ENCODE measurements around the gene RPS28. TPM values are rescaled to one million over a fixed set of nuclear protein-coding genes. Genes with fewer than 3 reads are reported as not detected.
"Not testable (repeated sequence)": the region's sequence is repeated elsewhere in the genome, so short reads cannot be mapped to it uniquely, and the experiment has no call there.

The RPS28 gene
- total RNA-seq, 1 donor from 2014 or later = 383 TPM

- DNase-seq = no peak
Measured at GRCh38 chr19:8320564-8321066, 681 bp upstream of the RPS28 start.

- DNase-seq = no peak
Measured at GRCh38 chr19:8321986-8322637, 816 bp downstream of the RPS28 start.

DNA sequence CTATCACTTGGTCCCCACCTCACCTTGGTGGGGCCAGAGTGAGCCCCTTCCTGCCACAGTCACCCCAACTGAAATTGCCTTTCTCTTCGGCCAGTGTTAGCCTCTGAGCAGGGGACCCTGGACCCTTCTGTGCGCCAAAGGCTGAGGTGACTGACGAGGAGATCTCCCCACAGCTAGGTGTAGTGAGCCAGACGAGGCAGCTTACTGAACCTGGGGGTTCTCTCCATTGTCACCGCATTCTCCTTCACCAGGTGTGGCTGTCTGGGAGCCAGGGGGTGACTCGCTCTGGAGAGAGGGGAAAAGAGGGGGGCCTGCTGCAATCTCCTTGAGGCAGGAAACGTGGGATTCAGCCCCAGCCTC is 1.3 kb downstream of the RPS28 start:
- no peak for DNase-seq

DNA sequence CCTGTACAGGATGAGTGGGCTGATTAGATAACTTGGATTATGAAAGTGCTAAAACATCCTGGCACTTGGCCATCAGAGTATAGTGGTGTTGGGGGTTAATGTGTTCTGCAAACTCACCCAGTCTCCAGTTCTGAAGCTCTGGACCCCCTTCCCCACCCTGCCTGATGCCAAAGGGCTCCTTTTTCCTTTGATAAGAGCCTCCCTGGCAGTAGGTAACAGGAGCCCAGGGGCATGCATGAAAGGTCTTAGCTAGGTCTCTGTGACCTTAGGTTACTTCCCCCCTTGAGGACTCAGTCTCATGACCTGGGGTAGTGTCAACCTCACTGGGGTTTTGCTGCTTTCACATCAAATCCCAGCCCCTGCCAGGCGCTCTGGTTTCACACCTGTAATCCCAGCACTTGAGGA is 2.5 kb downstream of the RPS28 start:
- DNase-seq = no peak

DNA sequence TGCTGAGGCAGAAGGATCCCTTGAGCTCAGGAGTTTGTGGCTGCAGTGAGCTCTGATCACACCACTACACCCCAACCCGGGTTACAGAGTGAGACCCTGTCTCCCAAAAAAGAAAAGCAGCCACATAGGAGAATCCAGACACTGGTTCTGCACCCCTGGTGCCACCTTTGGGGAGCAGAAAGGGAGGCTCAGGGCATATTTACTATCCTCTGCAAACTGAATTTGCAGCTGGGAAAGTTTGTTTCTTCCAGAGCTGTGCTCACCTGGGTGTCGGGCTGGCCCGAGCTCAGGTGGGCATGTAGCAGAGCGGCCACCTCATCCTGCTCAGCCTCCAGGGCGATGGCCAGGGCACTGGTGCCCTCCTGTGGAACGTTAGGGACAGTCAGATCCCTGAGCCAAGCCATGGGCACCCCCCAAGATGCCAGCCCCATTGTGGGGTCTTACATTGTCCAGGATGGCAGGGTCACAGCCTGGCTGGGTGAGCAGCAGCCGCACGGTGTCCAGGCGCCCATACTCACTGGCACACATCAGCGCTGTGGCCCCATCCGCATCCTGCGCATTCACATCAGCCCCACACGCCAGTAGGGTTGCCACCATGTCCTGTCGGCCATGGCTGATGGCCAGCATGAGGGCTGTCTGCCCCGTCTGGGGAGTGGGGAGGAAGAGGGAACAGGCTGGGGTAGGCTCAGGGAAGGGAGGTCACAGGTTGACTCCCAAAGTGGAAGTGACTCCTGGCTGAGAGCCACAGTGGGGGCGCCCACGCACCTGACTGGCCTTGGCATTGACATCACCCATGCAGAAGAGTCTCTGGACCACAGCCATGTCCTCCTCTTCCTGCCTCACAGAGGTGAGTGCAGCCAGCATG is 3.1 kb downstream of the RPS28 start:
- no peak for DNase-seq

DNA sequence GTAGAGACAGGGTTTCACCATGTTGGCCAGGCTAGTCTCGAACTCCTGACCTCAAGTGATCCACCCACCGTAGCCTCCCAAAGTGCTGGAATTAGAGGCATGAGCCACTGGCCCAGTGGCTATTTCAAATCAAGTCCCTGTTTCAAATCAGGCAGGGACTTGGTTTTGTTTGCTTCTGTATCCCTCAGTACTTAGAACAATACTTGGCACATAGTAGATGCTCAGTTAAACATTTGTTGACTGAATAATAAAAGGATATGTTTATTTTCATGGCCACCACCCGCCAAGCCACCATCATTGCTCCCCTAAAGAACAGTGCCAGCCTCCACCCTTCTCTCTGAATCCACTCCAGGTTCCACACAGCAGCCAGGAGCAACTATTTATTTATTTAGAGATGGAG is 4.2 kb downstream of the RPS28 start:
- DNase-seq = no peak

- DNase-seq = no peak
Measured at GRCh38 chr19:8329996-8330395, 8.7 kb downstream of the RPS28 start.

GRCh38 chr19:8331263-8331845 is 10.1 kb downstream of the RPS28 start:
- DNase-seq = no peak

DNA sequence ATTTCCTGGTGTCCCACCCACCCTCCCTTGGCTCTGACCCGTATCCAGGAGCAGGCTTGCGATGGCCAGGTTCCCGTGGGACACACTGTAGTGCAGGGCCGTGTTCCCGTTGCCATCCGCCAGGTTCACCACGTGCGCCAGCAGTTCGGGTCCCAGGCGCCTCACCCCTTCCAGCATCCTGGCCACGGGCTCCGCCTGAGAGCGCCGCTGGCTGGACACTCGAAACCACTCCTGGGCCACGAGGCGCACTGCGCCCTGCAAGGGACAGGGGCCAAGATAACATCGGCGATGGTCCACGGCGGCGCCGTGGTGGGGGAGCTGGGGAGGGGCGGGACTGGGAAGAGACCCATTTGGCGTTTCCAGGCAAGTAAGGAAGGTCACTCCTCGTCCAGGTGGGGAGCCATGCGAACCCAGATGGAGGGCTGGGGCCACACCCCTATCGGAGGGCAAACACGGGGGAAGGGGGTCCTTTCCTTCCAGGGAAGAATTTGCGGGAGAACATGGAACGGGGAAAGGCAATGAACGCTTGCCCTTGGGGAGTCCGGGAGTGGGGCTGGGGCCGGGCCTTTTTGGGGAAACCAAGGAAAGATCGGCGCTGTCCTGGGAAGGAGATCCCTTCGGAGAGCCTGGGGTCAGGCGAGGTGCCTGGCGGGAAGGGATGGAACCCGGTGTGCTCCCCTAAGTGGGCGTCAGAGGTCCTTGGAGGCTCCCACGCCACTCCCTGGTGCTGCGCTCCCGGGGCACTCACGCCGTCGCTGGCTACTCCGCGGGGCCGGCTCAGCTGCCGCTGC is 11.9 kb downstream of the RPS28 start:
- DNase-seq = no peak

GRCh38 chr19:8333767-8334457 is 12.6 kb downstream of the RPS28 start:
- DNase-seq = no peak

DNA sequence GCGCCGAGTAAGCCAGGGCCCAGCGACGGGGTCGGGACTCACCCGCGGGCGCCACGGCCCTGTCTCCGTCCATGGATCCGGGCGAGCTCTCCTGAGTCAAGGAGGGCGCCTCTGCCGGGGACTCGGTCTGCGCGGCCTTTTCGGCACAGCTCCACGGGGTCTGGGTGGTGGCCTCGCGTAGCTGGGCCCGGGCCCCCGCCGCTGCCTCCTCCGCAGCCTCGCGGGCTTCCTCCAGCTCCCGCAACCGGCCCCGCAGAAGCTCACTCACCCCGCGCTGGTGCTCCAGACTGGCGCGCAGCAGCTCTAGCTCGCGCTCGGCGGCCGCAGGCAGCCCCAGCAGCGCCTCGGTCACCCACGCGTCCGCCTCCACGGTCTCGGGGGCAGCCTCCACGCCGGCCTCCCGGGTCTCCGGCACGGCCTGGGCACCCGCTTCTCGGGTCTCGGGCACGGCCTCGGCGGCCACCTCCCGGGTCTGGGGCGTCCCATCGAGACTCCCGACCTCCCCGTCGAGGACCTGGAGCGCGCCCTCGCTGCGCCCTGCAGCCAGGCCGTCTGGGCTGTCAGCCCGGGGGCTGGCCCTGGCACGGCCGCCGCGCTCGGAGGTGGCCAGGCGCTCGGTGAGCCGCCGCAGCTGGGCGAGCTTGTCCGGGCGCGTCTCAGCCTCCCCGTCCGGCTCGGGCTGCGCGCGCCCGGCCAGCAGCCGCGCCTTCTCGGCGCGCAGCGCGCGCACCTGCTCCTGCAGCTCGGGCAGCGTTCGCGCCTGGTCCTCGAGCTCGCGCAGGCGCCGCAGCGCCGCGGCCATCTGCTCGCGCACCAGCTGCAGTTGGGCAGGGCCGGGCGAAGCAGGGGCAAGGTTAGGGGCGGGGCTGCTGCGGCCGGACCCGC is 13.4 kb downstream of the RPS28 start:
- DNase-seq = peak; percentile 88

- no peak for DNase-seq
Measured at GRCh38 chr19:8335343-8336071, 14.2 kb downstream of the RPS28 start.

GRCh38 chr19:8336072-8336569 is 14.8 kb downstream of the RPS28 start:
- DNase-seq = no peak

GRCh38 chr19:8336660-8337059 is 15.4 kb downstream of the RPS28 start:
- no peak for DNase-seq

- no peak for DNase-seq
Measured at GRCh38 chr19:8337728-8338127, 16.4 kb downstream of the RPS28 start.

- DNase-seq = no peak
Measured at GRCh38 chr19:8338835-8339234, 17.5 kb downstream of the RPS28 start.

GRCh38 chr19:8340341-8341096 is 19.2 kb downstream of the RPS28 start:
- DNase-seq = no peak

- not testable (repeated sequence) for DNase-seq
Measured at GRCh38 chr19:8341504-8341903, 20.2 kb downstream of the RPS28 start.

- no peak for DNase-seq
Measured at GRCh38 chr19:8342316-8342683, 21.0 kb downstream of the RPS28 start.

Data from tongue (tissue), 2 donors.